K562 (cell line): ENCODE data around the gene BAD. TPM values are rescaled to one million over a fixed set of nuclear protein-coding genes. Genes with fewer than 3 reads are reported as not detected.

Experiments used
- ARID3A ChIP-seq: IDR thresholded peaks from 2 replicates; pipeline ENCODE4 v1.6.1; 2012; ENCODE audit warnings: low read depth, low read length, improper control_type of control experiment, borderline replicate concordance
- BHLHE40 ChIP-seq: IDR thresholded peaks from 2 replicates; pipeline ENCODE4 v1.6.1; 2011; ENCODE audit warnings: low read length, improper control_type of control experiment
- CBFA2T3 ChIP-seq: fragments of 450-650 bp; IDR thresholded peaks from 2 replicates; pipeline ENCODE4 v1.6.1; 2017
- CCNT2 ChIP-seq: IDR thresholded peaks from 2 replicates; pipeline ENCODE4 v1.6.1; 2011; ENCODE audit warnings: borderline replicate concordance, low read depth, mild to moderate bottlenecking, moderate library complexity, mixed read lengths, low read length; ENCODE audit not compliant: insufficient read length; ENCODE audit errors: extremely low read depth
- DDX20 ChIP-seq: fragments of 450-650 bp; IDR thresholded peaks from 2 replicates; pipeline ENCODE4 v1.6.1; 2016; ENCODE audit warnings: missing genetic modification characterization, low read depth, mild to moderate bottlenecking, missing compliant biosample characterization, moderate library complexity
- DIDO1 ChIP-seq: fragments of 450-650 bp; IDR thresholded peaks from 2 replicates; pipeline ENCODE4 v1.6.1; 2016; ENCODE audit warnings: low read depth, missing biosample characterization, missing genetic modification characterization
- GTF2E2 ChIP-seq: fragments of 200-800 bp; sonication (Bioruptor generic); IDR thresholded peaks from 2 replicates; pipeline ENCODE4 v1.6.1; 2016; ENCODE audit warnings: missing genetic modification characterization, missing compliant biosample characterization
- HLTF ChIP-seq: fragments of 450-650 bp; IDR thresholded peaks from 2 replicates; pipeline ENCODE4 v1.6.1; 2016
- HMGXB4 ChIP-seq: sonication (generic); formaldehyde crosslinking; IDR thresholded peaks from 2 replicates; pipeline ENCODE4 v1.8.1; 2023; ENCODE audit warnings: mild to moderate bottlenecking, missing genetic modification reagents
- HNRNPL ChIP-seq: fragments of 200-400 bp; formaldehyde crosslinking; IDR thresholded peaks from 2 replicates; pipeline ENCODE4 v1.6.1; 2017; ENCODE audit warnings: low read depth, mild to moderate bottlenecking, low read length
- NBN ChIP-seq: fragments of 450-650 bp; IDR thresholded peaks from 2 replicates; pipeline ENCODE4 v1.6.1; 2016; ENCODE audit warnings: low read depth, mild to moderate bottlenecking
- PKNOX1 ChIP-seq: fragments of 450-650 bp; IDR thresholded peaks from 2 replicates; pipeline ENCODE4 v1.6.1; 2016
- POLR2B ChIP-seq: fragments of 450-650 bp; IDR thresholded peaks from 2 replicates; pipeline ENCODE4 v1.6.1; 2018; ENCODE audit warnings: low read depth; ENCODE audit not compliant: partially characterized antibody
- PRPF4 ChIP-seq: fragments of 200-400 bp; formaldehyde crosslinking; IDR thresholded peaks from one replicate; pipeline ENCODE4 v1.6.1; 2017; ENCODE audit warnings: low read length, low read depth, mild to moderate bottlenecking; ENCODE audit not compliant: insufficient read depth, poor library complexity, severe bottlenecking
- RCOR1 ChIP-seq, 2 experiments: IDR thresholded peaks; 2 replicates each; pipeline ENCODE4 v1.6.1; 2012; ENCODE audit warnings: low read depth in 2 of 2, low read length in 2 of 2, borderline replicate concordance in 1 of 2, improper control_type of control experiment in 1 of 2
- TSC22D4 ChIP-seq: fragments of 450-650 bp; IDR thresholded peaks from 2 replicates; pipeline ENCODE4 v1.6.1; 2016; ENCODE audit warnings: missing genetic modification characterization, missing biosample characterization, control low read depth
- ZNF165 ChIP-seq: fragments of 250-450 bp; sonication (Bioruptor Pico); IDR thresholded peaks from 2 replicates; pipeline ENCODE4 v1.4.0; 2020; ENCODE audit warnings: borderline replicate concordance
- ZNF24 ChIP-seq: fragments of 450-650 bp; IDR thresholded peaks from 2 replicates; pipeline ENCODE4 v1.6.1; 2016
- polyA plus RNA-seq, 8 experiments: library from polyadenylated mRNA; depleted of rRNA in 4 of 8; stranded (reverse) in 5 of 8; unstranded in 3 of 8; fragments of >200 nt; fragmentation: Nextera tagmentation in 2 of 8; fragmentation: Illumina TruSeq in 1 of 8; extraction: Ambion mirVana in 2 of 8; extraction: Trizol in 1 of 8; gene quantifications; 2 replicates each; pipeline versions ENCODE4 v1.2.1 to v1.2.3, GENCODE V29; 2011 to 2014; ENCODE audit warnings: inconsistent platforms in 1 of 8, missing spikeins in 1 of 8
- total RNA-seq, 7 experiments: library from RNA; depleted of rRNA in 6 of 7; stranded (reverse); fragments of >200 nt in 6 of 7; fragmentation: Illumina TruSeq in 2 of 7; extraction: Trizol in 2 of 7; gene quantifications; 2 replicates each; pipeline versions ENCODE4 v1.2.1 to v1.2.3, GENCODE V29; 2011 to 2021; ENCODE audit warnings: low replicate concordance in 1 of 7
- TF ChIP-seq, protein P1 (sequence below): sonication (generic); formaldehyde crosslinking; IDR thresholded peaks from 2 replicates; pipeline ENCODE4 v1.8.0; 2023; ENCODE audit warnings: mild to moderate bottlenecking, missing genetic modification reagents
- TF ChIP-seq, protein P2 (sequence below): sonication (generic); formaldehyde crosslinking; IDR thresholded peaks from 2 replicates; pipeline ENCODE4 v1.8.0; 2023; ENCODE audit warnings: mild to moderate bottlenecking, missing genetic modification reagents

Gene BAD
- total and polyA plus RNA-seq, 9 of the 15 experiments (the other 6 are each of a cell fraction or from before 2014, with no cell fraction given) = 0.61 to 45.6 (median 11.8) TPM

- TF ChIP-seq HMGXB4 (no peak), ZNF165 (CRISPR knock-in tag) (no peak), PRPF4 (no peak), CCNT2 (no peak), GTF2E2 (tag) (no peak), NBN (no peak), CBFA2T3 (no peak), POLR2B (no peak), ARID3A (no peak), PKNOX1 (peak; percentile 72), TSC22D4 (tag) (no peak), ZNF24 (no peak), DDX20 (tag) (no peak), HNRNPL (no peak), HLTF (no peak), BHLHE40 (peak; percentile 51; the same call in 1 of the 2 replicates), RCOR1 (IDR thresholded peaks at IDR 0.05; ENCODE audit: borderline replicate concordance in 1 of 2, low read depth in 2 of 2, low read length in 2 of 2) (no peak), DIDO1 (no peak)
- TF ChIP-seq, protein P1, sequence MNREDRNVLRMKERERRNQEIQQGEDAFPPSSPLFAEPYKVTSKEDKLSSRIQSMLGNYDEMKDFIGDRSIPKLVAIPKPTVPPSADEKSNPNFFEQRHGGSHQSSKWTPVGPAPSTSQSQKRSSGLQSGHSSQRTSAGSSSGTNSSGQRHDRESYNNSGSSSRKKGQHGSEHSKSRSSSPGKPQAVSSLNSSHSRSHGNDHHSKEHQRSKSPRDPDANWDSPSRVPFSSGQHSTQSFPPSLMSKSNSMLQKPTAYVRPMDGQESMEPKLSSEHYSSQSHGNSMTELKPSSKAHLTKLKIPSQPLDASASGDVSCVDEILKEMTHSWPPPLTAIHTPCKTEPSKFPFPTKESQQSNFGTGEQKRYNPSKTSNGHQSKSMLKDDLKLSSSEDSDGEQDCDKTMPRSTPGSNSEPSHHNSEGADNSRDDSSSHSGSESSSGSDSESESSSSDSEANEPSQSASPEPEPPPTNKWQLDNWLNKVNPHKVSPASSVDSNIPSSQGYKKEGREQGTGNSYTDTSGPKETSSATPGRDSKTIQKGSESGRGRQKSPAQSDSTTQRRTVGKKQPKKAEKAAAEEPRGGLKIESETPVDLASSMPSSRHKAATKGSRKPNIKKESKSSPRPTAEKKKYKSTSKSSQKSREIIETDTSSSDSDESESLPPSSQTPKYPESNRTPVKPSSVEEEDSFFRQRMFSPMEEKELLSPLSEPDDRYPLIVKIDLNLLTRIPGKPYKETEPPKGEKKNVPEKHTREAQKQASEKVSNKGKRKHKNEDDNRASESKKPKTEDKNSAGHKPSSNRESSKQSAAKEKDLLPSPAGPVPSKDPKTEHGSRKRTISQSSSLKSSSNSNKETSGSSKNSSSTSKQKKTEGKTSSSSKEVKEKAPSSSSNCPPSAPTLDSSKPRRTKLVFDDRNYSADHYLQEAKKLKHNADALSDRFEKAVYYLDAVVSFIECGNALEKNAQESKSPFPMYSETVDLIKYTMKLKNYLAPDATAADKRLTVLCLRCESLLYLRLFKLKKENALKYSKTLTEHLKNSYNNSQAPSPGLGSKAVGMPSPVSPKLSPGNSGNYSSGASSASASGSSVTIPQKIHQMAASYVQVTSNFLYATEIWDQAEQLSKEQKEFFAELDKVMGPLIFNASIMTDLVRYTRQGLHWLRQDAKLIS = no peak
- TF ChIP-seq, protein P2, sequence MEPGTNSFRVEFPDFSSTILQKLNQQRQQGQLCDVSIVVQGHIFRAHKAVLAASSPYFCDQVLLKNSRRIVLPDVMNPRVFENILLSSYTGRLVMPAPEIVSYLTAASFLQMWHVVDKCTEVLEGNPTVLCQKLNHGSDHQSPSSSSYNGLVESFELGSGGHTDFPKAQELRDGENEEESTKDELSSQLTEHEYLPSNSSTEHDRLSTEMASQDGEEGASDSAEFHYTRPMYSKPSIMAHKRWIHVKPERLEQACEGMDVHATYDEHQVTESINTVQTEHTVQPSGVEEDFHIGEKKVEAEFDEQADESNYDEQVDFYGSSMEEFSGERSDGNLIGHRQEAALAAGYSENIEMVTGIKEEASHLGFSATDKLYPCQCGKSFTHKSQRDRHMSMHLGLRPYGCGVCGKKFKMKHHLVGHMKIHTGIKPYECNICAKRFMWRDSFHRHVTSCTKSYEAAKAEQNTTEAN (CRISPR knock-in tag) = no peak
These were observed 20.1 kb downstream of the BAD start (continued) for GRCh38 chr11:64264371-64264852.
